Upper lobe of left lung (tissue), 6 donors: Measurements from ENCODE around the gene SMG5. TPM values are rescaled to one million over a fixed set of nuclear protein-coding genes. Genes with fewer than 3 reads are reported as not detected.

Source experiments
- ATAC-seq, 2 donors: fragments of 200-7000 bp; cut with Tn5 transposase; one replicate each; pipeline ENCODE4 v1.9.1; 2022; ENCODE audit warnings: mild to moderate bottlenecking in 2 of 2, moderate library complexity in 2 of 2; ENCODE audit not compliant: low FRiP score in 2 of 2
- DNase-seq, 2 donors: peaks; one replicate each; pipeline ENCODE4 v3.0.0-alpha.2; 2019 to 2020
- H3K27ac ChIP-seq, 4 donors: fragments of 200-600 bp; sonication (generic); one replicate each; pipeline ENCODE4 v1.5.1; 2016 to 2019
- H3K27me3 ChIP-seq, 4 donors: fragments of 200-600 bp; sonication (generic); one replicate each; pipeline ENCODE4 v1.5.1; 2017 to 2019
- H3K36me3 ChIP-seq, 4 donors: fragments of 200-600 bp; sonication (generic); one replicate each; pipeline ENCODE4 v1.5.1; 2016 to 2019
- H3K4me1 ChIP-seq, 4 donors: fragments of 200-600 bp; sonication (generic); one replicate each; pipeline ENCODE4 v1.5.1; 2018 to 2019
- H3K4me3 ChIP-seq, 4 donors: fragments of 200-600 bp; sonication (generic); one replicate each; pipeline ENCODE4 v1.5.1; 2017 to 2019; ENCODE audit warnings: mild to moderate bottlenecking in 2 of 4, moderate library complexity in 1 of 4
- H3K9me3 ChIP-seq, 4 donors: fragments of 200-600 bp; sonication (generic); one replicate each; pipeline ENCODE4 v1.5.1; 2018 to 2019
- EP300 ChIP-seq, 4 donors: sonication (generic); formaldehyde crosslinking; IDR thresholded peaks; one replicate each; pipeline ENCODE4 v1.5.1; 2017; ENCODE audit warnings: antibody characterized with exemption in 4 of 4, control low read depth in 2 of 4
- POLR2A ChIP-seq, 4 donors: fragments of 450-650 bp; IDR thresholded peaks; one replicate each; pipeline ENCODE4 v1.5.1; 2016 to 2017; ENCODE audit warnings: antibody characterized with exemption in 4 of 4, mild to moderate bottlenecking in 2 of 4
- POLR2AphosphoS5 ChIP-seq, 2 donors: sonication (generic); formaldehyde crosslinking; IDR thresholded peaks; one replicate each; pipeline ENCODE4 v1.5.1; 2017; ENCODE audit warnings: antibody characterized with exemption in 2 of 2
- WGBS, 2 donors: methylation state at CpG; one replicate each; pipeline ENCODE4 v1.1.5; 2017 to 2018; 5-methylcytosine and 5-hydroxymethylcytosine counted together
- total RNA-seq, 6 donors: library from RNA; depleted of rRNA in 4 of 6; stranded (reverse); fragments of >200 nt in 4 of 6; gene quantifications; one replicate each; pipeline versions ENCODE4 v1.1.0 to v1.2.1, GENCODE V29; 2016 to 2021
- TF ChIP-seq, protein P1 (sequence below), 6 experiments: fragments of 450-650 bp in 4 of 6; fragments of 200-600 bp in 2 of 6; sonication (generic) in 2 of 6; IDR thresholded peaks; one replicate each; pipeline ENCODE4 v1.5.1; 2016 to 2019; ENCODE audit warnings: antibody characterized with exemption in 6 of 6
- donor health status: DM: no; HTN: no; CAD: no; lungs with moderate emphysema.
- donor health status: DM: no; HTN: yes; CAD: no; lungs with severe emphysema.

The SMG5 gene
- total RNA-seq, 6 donors from 2014 or later, result 52.3 to 136 (median 69.1) TPM

DNA sequence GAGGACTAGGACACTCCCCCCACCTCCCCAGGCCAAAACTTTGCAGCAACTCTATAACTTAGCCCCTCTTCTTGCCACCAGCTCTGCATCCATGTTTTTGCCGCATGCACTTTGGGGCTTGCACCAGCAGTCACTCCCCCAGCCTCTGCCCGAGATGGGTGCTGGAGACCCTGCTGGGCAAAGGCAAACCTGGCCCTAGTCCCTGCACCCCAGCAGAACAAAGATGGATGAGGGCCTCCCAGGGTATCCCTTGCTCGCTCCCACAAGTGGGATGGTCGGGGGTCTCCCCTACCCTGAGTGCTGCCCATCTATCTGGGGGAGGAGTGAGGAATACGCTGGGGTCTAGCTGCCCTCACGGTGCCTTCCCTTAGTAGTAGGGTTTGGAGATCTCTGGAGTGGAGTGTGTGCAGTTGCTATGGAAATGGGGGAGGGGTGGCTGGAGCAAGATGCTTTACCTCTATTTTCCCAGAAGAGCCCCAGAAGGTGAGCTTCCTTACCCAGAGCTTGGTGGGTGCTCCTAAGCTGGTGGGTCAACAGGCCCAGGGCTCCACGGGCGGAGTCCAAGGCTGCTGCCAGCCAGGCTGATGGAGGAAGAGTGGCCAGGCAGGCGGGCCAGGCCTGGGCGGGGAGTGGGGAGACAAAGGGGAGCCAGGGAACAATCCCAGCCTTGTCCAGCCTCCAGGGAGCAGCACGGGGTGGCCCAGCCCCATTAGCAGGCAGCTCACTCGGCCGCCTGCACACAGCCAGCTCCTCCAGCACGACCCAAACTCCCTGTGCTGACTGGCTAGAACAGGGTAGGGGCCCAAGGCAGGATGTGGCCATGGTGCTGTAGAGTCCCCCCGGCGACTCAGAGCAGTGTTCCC is 34.9 kb downstream of the SMG5 start, which contains the start of gene PAQR6:
Gene PAQR6 (minus strand): TSS at position 597 of the 863 bp plus-strand sequence. CDS start 1,325 bp downstream, outside the sequence.
- peak in 1 of 2 donors; percentile 3 for ATAC-seq
- H3K36me3 ChIP-seq, result peaks cover 30 to 45% (median 37%) of the 10 kb centered on the region in 4 donors
- H3K9me3 ChIP-seq, result no peaks in the 10 kb centered on the region
- DNase-seq, result peak in 1 of 2 donors; percentile 79
- H3K27me3 ChIP-seq, result peaks cover 0 to 8% (median 0%) of the 10 kb centered on the region in 4 donors
- WGBS, 2 donors, result 53 to 59% methylated on average over 14 to 16 of the region's 16 CpGs
- H3K4me3 ChIP-seq, result no peak within 1 kb of the TSS
- H3K4me1 ChIP-seq, result peaks cover 18 to 37% (median 33%) of the 10 kb centered on the region in 4 donors
- no peak for TF ChIP-seq EP300 (IDR thresholded peaks at IDR 0.05)
- TF ChIP-seq POLR2AphosphoS5 (IDR thresholded peaks at IDR 0.05), result no peak
- no peak for TF ChIP-seq POLR2A (IDR thresholded peaks at IDR 0.05)
- no peak within 1 kb of the TSS for H3K27ac ChIP-seq

DNA sequence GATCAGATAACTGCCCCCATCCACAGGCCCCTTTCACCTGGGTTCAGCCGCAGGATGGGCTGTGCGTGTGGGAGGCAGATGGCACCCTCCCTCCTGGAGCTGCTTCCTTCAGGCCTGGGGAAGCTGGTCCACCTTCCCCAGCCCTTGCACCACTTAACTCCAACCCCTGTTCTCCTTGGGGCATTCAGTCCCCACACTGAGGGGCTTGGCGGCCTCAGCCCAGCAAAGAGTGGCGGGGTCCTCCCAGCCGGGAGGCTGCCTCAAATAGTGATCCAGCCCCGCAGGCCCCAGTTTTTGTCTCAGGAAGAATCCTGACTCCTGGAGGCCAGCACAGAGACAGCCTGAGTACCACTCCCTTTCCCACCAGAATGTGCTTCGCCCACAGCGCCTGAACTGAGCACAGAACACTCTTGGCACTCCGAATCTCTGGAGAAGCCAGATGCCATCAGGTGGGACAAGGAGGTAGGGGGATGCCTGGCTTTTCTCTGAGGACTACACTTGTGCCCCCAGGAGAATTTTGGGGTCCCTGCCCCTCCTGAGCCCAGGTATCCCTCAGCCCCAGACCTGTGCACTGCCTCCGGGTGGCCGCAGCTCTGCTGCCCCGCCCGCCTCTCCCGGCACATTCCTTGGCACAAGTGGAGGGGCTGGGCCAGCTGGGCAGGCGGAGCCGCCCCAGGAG is 35.7 kb downstream of the SMG5 start:
- Histone ChIP-seq H3K9me3 (no peaks in the 10 kb centered on the region), H3K27me3 (peaks cover 0 to 8% (median 0%) of the 10 kb centered on the region in 4 donors), H3K36me3 (peaks cover 22 to 44% (median 30%) of the 10 kb centered on the region in 4 donors), H3K4me3 (no peak overlapping the region), H3K4me1 (peaks cover 14 to 35% (median 32%) of the 10 kb centered on the region in 4 donors), H3K27ac (no peak overlapping the region)
- DNase-seq (peak in 1 of 2 donors; percentile 84), ATAC-seq (peak in 1 of 2 donors; percentile 52)
- no peak for TF ChIP-seq POLR2A (IDR thresholded peaks at IDR 0.05)
- TF ChIP-seq POLR2AphosphoS5 (IDR thresholded peaks at IDR 0.05), result no peak
- no peak for TF ChIP-seq EP300 (IDR thresholded peaks at IDR 0.05)
- TF ChIP-seq, protein P1, sequence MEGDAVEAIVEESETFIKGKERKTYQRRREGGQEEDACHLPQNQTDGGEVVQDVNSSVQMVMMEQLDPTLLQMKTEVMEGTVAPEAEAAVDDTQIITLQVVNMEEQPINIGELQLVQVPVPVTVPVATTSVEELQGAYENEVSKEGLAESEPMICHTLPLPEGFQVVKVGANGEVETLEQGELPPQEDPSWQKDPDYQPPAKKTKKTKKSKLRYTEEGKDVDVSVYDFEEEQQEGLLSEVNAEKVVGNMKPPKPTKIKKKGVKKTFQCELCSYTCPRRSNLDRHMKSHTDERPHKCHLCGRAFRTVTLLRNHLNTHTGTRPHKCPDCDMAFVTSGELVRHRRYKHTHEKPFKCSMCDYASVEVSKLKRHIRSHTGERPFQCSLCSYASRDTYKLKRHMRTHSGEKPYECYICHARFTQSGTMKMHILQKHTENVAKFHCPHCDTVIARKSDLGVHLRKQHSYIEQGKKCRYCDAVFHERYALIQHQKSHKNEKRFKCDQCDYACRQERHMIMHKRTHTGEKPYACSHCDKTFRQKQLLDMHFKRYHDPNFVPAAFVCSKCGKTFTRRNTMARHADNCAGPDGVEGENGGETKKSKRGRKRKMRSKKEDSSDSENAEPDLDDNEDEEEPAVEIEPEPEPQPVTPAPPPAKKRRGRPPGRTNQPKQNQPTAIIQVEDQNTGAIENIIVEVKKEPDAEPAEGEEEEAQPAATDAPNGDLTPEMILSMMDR (IDR thresholded peaks at IDR 0.05), result no peak
- 57 to 71% methylated on average over 7 to 16 of the region's 16 CpGs for WGBS, 2 donors

DNA sequence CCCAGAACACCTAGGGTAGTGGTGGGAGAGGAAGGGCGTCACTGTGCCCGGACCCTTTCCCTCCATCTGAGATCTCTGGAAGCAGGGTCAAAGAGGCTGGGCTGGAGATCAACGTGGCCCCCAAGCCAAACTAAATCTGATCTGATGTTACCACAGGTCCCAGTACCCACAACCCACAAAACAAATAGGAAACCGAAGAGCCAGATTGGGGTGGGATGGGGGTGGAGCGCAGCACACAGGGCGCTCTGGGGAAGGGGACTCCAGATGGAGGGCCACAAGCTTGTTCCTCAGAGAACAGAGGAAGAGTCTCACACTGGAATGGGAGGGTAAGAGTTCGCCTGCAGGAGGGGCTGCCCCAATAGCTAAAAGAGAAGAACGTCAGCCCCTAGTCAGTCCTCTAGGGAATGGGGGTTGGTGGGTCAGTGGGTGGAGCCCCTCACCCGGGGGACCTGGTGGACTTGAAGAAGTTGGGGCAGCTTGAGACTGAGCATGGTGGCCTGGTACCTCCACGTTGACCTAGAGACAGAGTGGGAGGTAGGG is 36.3 kb downstream of the SMG5 start:
- Histone ChIP-seq H3K4me3 (peak overlapping the region in 2 of 4 donors; percentile 41 to 42), H3K9me3 (no peaks in the 10 kb centered on the region), H3K27ac (no peak overlapping the region), H3K36me3 (peaks cover 16 to 41% (median 26%) of the 10 kb centered on the region in 4 donors), H3K4me1 (peaks cover 13 to 35% (median 29%) of the 10 kb centered on the region in 4 donors), H3K27me3 (peaks cover 0 to 8% (median 0%) of the 10 kb centered on the region in 4 donors)
- DNase-seq (no peak), ATAC-seq (no peak)
- 56 to 61% methylated on average over 10 of the region's 10 CpGs for WGBS, 2 donors
- TF ChIP-seq, protein P1 (IDR thresholded peaks at IDR 0.05), result no peak
- TF ChIP-seq POLR2A (IDR thresholded peaks at IDR 0.05), result no peak
- no peak for TF ChIP-seq EP300 (IDR thresholded peaks at IDR 0.05)
- no peak for TF ChIP-seq POLR2AphosphoS5 (IDR thresholded peaks at IDR 0.05)

DNA sequence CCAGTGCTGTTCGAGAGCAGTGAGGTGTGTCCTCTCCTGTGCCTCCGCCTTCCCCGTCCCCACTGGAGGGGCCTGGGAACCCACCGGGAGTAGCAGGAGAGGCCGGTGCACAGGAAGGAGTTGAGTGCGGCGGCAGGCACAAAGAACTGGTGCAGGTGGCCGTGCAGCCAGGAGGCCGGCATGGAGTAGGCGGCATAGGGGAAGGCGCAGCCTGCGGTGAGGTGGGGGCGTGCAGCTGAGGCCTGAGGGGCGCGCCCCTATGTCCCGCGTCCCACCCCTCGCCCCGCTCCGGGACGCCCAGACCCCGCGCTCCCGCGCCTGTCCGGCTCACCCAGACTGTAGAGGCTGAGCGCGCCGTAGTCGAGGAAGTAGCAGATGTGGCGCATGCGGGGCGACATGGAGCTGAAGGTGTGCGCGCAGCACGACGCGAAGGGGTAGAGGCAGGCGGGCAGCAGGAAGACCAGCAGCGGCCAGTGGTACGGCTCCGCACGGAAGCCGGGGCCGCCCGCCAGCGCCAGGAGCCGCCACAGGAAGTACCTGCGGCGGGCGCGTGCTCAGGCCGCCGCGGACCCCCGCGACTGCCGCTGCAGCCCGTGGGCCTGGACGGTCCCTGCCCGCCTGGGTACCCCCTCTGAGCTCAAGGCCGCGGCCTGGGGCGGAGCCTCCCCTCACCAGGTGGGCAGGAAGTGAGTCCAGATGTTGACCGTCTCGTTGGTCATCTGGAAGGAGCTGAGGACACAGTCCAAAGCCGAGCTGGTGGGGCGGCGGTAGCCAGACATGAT is 37.0 kb downstream of the SMG5 start:
- peaks cover 9 to 37% (median 22%) of the 10 kb centered on the region in 4 donors for H3K36me3 ChIP-seq
- DNase-seq, result peak; percentile 27 to 88
- H3K27ac ChIP-seq, result no peak overlapping the region
- WGBS, 2 donors, result 3 to 39% methylated on average over 3 to 69 of the region's 69 CpGs
- H3K9me3 ChIP-seq, result no peaks in the 10 kb centered on the region
- TF ChIP-seq POLR2A (IDR thresholded peaks at IDR 0.05), result no peak
- peak overlapping the region; percentile 4 to 42 (median 34) for H3K4me3 ChIP-seq
- H3K4me1 ChIP-seq, result peaks cover 13 to 35% (median 29%) of the 10 kb centered on the region in 4 donors
- peaks cover 0 to 8% (median 0%) of the 10 kb centered on the region in 4 donors for H3K27me3 ChIP-seq
- ATAC-seq, result peak in 1 of 2 donors; percentile 6

DNA sequence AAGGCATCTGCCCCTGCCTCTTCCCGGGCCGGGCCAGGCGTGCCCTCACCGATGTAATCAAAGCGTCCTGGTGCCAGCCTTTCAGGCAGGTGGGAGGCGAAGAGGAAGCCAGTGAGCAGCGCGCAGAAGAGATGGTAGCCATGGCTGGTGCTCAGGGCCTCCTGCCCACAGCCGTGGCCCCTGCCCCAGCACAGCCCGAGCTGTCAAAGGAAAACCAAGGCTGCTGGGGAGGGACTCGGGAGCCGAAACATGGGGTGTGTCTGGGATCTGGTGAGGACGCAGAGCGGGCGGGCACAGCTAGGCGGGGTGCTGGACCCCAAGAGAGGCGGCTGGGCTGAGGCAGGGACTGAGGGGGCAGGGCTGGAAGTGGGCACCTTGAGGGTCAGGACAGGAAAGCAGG is 37.9 kb downstream of the SMG5 start:
- 92 to 94% methylated on average over 17 of the region's 17 CpGs for WGBS, 2 donors
- no peak for ATAC-seq
- Histone ChIP-seq H3K27me3 (peaks cover 0 to 8% (median 0%) of the 10 kb centered on the region in 4 donors), H3K9me3 (no peaks in the 10 kb centered on the region), H3K36me3 (peaks cover 2 to 37% (median 17%) of the 10 kb centered on the region in 4 donors), H3K4me1 (peaks cover 13 to 35% (median 29%) of the 10 kb centered on the region in 4 donors), H3K27ac (no peak overlapping the region), H3K4me3 (no peak overlapping the region)
- no peak for DNase-seq
- TF ChIP-seq, protein P1 (IDR thresholded peaks at IDR 0.05), result no peak
- TF ChIP-seq POLR2A (IDR thresholded peaks at IDR 0.05) (no peak), EP300 (IDR thresholded peaks at IDR 0.05) (no peak), POLR2AphosphoS5 (IDR thresholded peaks at IDR 0.05) (no peak)
